HT1080 (cell line): Measurements from ENCODE around the gene SLC35A4. TPM values are rescaled to one million over a fixed set of nuclear protein-coding genes. Genes with fewer than 3 reads are reported as not detected.
A peak's percentile ranks its signal among the peaks of the same experiment; 100 is the strongest.
"Not testable (repeated sequence)": the region's sequence is repeated elsewhere in the genome, so short reads cannot be mapped to it uniquely, and the experiment has no call there.

Experiments
- DNase-seq: peaks from one replicate; pipeline ENCODE4 v3.0.0-alpha.2; 2015; ENCODE audit warnings: low read depth
- total RNA-seq: library from RNA; depleted of rRNA; stranded (reverse); fragments of >200 nt; shearing (Covaris generic); gene quantifications from 2 replicates; pipeline ENCODE4 v1.2.3, GENCODE V29; 2014

The SLC35A4 gene
- total RNA-seq, 1 experiment from 2014 or later: 36.9 TPM

- no peak for DNase-seq
Measured at GRCh38 chr5:140557965-140558364, 6.7 kb upstream of the SLC35A4 start.

DNA sequence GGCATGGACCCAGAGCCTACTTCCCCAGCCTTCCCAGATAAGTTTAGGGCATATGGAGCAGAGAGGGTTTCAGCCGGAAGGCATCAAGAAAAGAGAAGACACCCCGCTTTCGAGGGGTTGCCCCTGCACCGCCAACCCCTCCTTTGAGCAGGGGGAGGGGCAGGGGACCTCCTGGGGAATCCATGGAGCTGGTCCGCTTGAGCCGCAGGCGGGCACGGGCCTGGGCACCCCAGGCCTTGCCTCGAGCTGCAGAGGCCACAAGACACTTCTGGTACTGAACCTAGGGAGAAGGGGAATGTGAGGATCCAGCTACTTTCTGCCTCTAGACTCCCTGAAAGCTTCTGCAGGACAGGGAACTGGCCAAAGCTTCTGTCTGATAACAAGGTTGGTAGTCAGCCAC is 6.1 kb upstream of the SLC35A4 start:
- DNase-seq: no peak

- no peak for DNase-seq
Measured at GRCh38 chr5:140560227-140560626, 4.4 kb upstream of the SLC35A4 start.

DNA sequence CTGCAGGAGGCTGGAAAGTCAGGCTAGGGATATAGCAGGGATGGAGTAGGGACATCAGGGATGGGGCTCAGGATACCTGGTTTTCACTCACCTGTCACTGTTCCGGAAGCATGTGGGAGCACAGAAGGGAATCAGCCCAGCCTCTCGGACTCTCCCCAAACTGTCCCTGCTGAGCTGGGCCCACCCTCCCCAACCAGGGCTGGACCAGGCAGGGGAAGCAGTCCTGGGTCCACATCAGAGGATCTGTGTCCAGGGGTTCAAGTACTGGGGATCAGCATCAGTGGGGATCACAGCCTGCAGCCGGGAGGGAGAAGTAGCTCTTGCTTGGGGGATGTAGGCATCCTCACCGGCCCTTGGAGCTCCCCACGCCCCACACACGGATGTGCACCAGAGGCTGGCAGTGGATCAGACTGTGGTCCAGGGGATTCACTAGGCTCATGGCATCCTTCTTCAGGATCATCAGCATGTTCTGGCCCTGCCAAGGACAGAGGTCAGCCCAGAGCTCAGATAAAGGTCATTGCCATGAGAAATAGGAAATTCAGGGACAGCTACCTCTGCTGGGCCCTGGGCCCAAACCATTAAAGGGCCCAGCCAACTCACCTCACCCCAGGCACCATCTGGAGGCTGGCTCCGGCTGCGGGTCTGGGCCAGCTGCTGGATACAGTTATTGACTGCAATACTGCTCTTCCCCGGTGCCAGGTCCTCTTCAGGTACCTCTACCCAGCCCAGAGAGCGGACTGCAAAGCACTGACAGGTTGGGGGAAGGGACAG is 2.7 kb upstream of the SLC35A4 start:
- DNase-seq: no peak

DNA sequence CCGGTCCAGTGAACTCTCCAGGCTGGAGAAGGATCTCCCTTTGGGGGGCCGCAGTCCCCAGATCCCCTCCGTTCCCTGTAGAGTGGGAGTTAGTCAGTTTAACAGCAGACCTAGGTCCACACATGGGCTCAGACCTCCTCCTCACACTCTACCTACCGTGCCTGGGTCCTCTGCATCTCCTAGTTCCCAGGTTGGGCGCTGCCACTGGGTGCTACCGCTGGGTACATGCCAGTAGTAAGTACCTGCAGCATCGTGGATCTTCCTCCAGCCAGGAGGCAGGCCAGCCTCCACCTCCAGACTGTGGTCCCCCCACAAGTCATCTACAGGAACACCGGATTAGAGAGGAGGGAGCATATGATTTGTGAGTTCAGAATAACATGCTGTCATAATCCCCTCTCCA is 1.0 kb upstream of the SLC35A4 start:
- no peak for DNase-seq

DNA sequence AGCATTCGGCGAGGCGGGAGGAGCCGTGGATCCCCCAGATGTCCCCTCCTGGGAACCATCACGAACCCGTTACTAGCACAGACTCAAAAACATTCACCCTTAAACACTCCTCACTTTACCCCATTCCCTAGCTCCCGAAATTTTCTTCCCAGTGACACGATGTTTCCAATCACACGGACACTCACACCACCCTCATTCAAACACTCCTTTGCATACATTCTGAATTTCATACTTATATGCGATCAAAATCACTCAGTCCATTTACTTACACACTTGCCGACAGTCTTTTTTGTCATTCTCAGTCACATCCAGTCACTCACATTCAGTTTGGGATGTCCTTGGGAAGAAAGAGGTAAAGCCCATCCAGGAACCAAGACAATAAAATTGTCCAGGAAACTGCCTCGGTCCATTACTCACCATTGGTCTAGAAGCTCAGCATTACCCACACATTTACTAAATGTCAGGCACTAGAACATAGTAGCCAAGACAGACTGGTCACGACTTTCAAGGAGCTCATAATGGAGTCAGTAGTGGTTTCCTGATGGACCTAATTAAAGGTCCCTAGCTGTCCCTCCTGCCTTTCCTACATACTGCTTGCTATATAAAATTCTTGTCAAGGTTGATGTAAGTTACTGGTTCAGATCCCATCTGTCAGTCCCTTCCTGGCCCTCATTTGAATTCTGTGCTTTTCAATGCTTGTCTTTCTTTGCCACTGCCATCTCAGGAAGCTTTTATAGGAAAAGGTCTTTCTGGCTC is 574 bp downstream of the SLC35A4 start:
- no peak for DNase-seq

DNA sequence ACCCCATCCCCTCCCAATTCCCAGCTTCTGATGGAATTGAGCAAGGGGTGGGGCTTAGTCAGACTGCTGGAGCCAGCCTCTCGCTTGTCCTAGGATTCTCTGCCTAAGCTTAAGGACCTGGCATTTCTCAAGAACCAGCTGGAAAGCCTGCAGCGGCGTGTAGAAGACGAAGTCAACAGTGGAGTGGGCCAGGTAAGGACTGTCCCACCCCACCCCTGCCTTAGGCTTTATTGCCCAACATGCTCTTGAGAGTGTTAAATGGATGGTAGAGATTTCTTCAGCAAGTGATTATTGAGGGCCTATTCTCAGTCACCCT is 1.1 kb downstream of the SLC35A4 start:
- no peak for DNase-seq

DNA sequence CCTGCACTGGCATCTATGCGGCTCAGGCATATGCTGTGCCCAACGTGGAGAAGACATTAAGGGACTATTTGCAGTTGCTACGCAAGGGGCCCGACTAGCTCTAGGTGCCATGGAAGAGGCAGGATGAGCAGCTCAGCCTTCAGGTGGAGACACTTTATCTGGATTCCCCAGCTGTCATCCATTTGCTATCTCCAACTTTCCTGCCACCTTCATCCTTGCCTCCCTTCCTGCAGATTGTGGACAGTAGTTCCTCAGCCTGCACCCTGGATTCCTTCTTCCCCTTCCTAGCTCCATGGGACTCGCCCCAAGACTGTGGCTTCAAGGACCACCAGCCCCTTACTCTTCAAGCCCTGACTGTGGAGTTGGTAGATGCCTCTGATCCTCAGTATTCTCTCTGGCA is 2.0 kb downstream of the SLC35A4 start:
- no peak for DNase-seq

DNA sequence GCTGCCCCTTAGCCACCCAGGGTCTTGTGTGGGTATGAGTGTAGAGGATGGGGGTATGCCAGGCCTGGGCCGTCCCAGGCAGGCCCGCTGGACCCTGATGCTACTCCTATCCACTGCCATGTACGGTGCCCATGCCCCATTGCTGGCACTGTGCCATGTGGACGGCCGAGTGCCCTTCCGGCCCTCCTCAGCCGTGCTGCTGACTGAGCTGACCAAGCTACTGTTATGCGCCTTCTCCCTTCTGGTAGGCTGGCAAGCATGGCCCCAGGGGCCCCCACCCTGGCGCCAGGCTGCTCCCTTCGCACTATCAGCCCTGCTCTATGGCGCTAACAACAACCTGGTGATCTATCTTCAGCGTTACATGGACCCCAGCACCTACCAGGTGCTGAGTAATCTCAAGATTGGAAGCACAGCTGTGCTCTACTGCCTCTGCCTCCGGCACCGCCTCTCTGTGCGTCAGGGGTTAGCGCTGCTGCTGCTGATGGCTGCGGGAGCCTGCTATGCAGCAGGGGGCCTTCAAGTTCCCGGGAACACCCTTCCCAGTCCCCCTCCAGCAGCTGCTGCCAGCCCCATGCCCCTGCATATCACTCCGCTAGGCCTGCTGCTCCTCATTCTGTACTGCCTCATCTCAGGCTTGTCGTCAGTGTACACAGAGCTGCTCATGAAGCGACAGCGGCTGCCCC is 2.6 kb downstream of the SLC35A4 start:
- no peak for DNase-seq

DNA sequence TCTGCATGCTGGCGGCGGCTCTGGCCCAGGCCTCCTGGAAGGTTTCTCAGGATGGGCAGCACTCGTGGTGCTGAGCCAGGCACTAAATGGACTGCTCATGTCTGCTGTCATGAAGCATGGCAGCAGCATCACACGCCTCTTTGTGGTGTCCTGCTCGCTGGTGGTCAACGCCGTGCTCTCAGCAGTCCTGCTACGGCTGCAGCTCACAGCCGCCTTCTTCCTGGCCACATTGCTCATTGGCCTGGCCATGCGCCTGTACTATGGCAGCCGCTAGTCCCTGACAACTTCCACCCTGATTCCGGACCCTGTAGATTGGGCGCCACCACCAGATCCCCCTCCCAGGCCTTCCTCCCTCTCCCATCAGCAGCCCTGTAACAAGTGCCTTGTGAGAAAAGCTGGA is 3.2 kb downstream of the SLC35A4 start:
- DNase-seq: no peak

- no peak for DNase-seq
Measured at GRCh38 chr5:140568443-140569063, 3.9 kb downstream of the SLC35A4 start.

DNA sequence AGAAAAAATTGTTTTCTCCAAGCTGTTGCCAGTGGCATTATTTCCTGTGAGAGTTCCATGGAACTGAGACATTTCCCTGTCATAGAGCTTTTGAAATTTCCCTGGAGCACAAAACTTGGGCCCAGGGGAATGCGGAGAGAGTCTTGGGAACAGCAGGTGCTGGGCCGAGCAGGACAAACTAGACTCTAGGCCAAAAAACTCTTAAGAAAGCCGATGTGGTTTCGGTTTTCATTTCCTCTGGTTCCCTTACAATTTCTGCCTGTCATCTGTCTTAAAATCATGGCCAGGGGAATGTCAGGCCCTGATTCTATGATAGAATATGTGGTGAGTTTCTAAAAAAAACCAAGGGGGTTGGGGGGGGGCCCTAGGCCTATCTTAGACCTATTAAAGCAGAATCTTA is 4.6 kb downstream of the SLC35A4 start:
- no peak for DNase-seq

- DNase-seq: no peak
Measured at GRCh38 chr5:140570058-140570457, 5.4 kb downstream of the SLC35A4 start.

GRCh38 chr5:140570488-140570887 is 5.9 kb downstream of the SLC35A4 start:
- DNase-seq: no peak

DNA sequence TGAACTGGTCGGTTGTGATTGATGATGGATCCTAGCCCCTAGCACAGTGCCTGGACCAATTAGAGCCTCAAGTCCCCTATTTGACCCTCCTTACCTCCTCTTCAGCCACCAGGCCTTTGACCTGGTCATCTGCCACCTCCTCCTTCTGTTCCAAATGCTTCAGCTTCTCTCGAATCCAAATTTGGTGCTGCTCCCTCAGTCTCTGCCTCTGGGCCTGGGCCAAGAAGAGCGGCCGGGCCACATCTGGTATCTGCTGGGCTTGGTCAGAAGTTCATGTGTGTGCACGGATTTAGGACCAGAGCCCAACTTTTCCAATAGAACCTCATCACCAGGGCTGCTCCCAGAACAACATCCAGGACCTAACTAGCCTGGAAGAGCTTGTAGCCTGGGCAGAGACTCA is 6.5 kb downstream of the SLC35A4 start:
- no peak for DNase-seq

- DNase-seq: no peak
Measured at GRCh38 chr5:140573683-140574082, 9.1 kb downstream of the SLC35A4 start.

- no peak for DNase-seq
Measured at GRCh38 chr5:140574165-140574564, 9.5 kb downstream of the SLC35A4 start.

GRCh38 chr5:140575309-140575708 is 10.7 kb downstream of the SLC35A4 start:
- DNase-seq: peak; percentile 54

DNA sequence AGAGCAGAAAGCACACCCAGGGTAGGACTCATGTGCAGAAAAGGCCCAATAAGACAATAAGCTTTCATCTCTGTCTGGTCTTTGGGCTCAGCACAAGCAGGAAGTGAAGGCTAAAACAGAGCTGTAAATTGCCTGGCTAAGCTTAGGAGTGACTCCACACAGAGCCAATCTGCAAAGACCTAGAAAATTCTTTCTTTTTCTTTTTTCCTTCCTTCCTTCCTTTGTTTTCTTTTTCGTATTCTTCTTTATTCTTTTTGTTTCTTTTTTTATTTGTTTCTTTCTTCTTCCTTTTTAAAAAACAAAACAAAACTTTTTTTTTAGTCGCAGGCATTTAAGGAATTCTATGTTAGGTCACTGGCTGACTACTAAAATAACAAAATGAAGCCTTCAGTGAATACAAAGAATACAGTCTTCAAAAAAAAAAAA is 12.2 kb downstream of the SLC35A4 start:
- no peak for DNase-seq

DNA sequence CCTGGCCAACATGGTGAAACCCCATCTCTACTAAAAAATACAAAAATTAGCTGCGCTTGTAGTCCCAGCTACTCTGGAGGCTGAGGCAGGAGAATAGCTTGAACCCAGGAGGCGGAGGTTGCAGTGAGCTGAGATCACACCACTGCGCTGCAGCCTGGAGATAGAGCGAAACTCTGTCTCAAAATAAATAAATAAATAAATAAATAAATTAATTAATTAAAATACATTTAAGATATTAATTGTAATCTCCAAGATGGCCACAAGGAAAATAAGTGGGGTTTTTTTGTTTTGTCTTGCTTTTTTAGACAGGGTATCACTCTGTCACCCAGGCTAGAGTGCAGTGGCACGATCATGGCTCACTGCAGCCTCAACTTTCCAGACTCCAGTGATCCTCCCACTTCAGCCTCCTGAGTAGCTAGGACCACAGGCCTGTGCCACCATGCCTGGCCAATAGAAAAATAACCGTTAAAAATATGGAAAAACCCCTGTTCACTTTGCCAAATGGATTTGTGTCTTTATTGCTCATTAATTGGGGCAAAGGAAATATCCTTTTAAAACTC is 14.6 kb downstream of the SLC35A4 start:
- DNase-seq: not testable (repeated sequence)

GRCh38 chr5:140587495-140587894 is 22.9 kb downstream of the SLC35A4 start:
- DNase-seq: no peak
